Endodermal cell (in vitro differentiated cells): ENCODE results near the gene PPT1. TPM values are rescaled to one million over a fixed set of nuclear protein-coding genes. Genes with fewer than 3 reads are reported as not detected.

Source experiments
- DNase-seq: peaks from one replicate; pipeline ENCODE4 v3.0.0-alpha.2; 2017
- H3K27ac ChIP-seq: 2 replicates; pipeline ENCODE4 v1.5.1; 2013; ENCODE audit warnings: mild to moderate bottlenecking, low read depth, low read length, moderate library complexity
- H3K27me3 ChIP-seq: 2 replicates; pipeline ENCODE4 v1.6.1; 2013; ENCODE audit warnings: mild to moderate bottlenecking, low read length, moderate library complexity; ENCODE audit not compliant: insufficient read depth, control insufficient read depth, poor library complexity, severe bottlenecking
- H3K36me3 ChIP-seq: 2 replicates; pipeline ENCODE4 v1.7.0; 2013; ENCODE audit warnings: mild to moderate bottlenecking, low read length, moderate library complexity; ENCODE audit not compliant: control insufficient read depth, insufficient read depth
- H3K4me1 ChIP-seq: one replicate; pipeline ENCODE4 v1.7.0; 2013; ENCODE audit warnings: low read length; ENCODE audit not compliant: control insufficient read depth, insufficient read depth
- H3K4me3 ChIP-seq: 2 replicates; pipeline ENCODE4 v1.5.1; 2013; ENCODE audit warnings: mild to moderate bottlenecking, low read length, moderate library complexity
- H3K9ac ChIP-seq: 2 replicates; pipeline ENCODE4 v1.6.1; 2013; ENCODE audit warnings: mild to moderate bottlenecking, low read length, moderate library complexity; ENCODE audit not compliant: poor library complexity, severe bottlenecking; ENCODE audit errors: extremely low read depth
- H3K9me3 ChIP-seq: 2 replicates; pipeline ENCODE4 v1.6.1; 2013; ENCODE audit warnings: mild to moderate bottlenecking, low read length, moderate library complexity; ENCODE audit not compliant: control insufficient read depth
- H3K27ac Mint-ChIP-seq: 2 replicates; pipeline ENCODE4 v1.8.0; 2020; ENCODE audit warnings: mixed read lengths
- H3K27me3 Mint-ChIP-seq: 2 replicates; pipeline ENCODE4 v1.8.0; 2021; ENCODE audit warnings: mild to moderate bottlenecking, mixed read lengths; ENCODE audit not compliant: insufficient read depth
- H3K36me3 Mint-ChIP-seq: 2 replicates; pipeline ENCODE4 v1.8.0; 2020; ENCODE audit warnings: low read depth, mixed read lengths
- H3K4me1 Mint-ChIP-seq: 2 replicates; pipeline ENCODE4 v1.8.0; 2020; ENCODE audit warnings: mixed read lengths
- H3K4me3 Mint-ChIP-seq: 2 replicates; pipeline ENCODE4 v1.8.0; 2020; ENCODE audit warnings: mild to moderate bottlenecking, moderate library complexity, mixed read lengths
- H3K9me3 Mint-ChIP-seq: 2 replicates; pipeline ENCODE4 v1.8.0; 2020; ENCODE audit warnings: mild to moderate bottlenecking, mixed read lengths
- CTCF ChIP-seq: fragments of 200-600 bp; sonication (generic); conservative IDR thresholded peaks from 2 replicates; pipeline ENCODE4 v1.5.0; 2021; ENCODE audit warnings: antibody characterized with exemption, mild to moderate bottlenecking
- WGBS, 2 experiments: methylation state at CpG; one replicate each; pipeline versions ENCODE4 v1.1.5 to v1.1.7; 2013; ENCODE audit warnings: missing lambda C conversion rate in 2 of 2, mixed read lengths in 1 of 2; ENCODE audit not compliant: insufficient coverage in 1 of 2, insufficient read length in 1 of 2; 5-methylcytosine and 5-hydroxymethylcytosine counted together
- total RNA-seq, 2 donors: library from RNA; stranded (reverse); fragmentation: NEBNext Ultra II Directional in 1 of 2; extraction: Animal tissue kit (Norgen Biotek cat#: 25700) in 1 of 2; gene quantifications; 2 replicates in 1 of 2; 3 replicates in 1 of 2; pipeline ENCODE4 v1.2.1, GENCODE V29; 2021

Gene PPT1
- total RNA-seq, 2 donors from 2014 or later = 85.7 to 111 TPM

GRCh38 chr1:40095806-40096205 lies 1.2 kb downstream of the PPT1 start:
- peaks cover 6% of the 10 kb centered on the region for H3K27me3 ChIP-seq
- peaks cover 20% of the 10 kb centered on the region for H3K36me3 ChIP-seq
- H3K27ac Mint-ChIP-seq = no peak overlapping the region
- no peak for DNase-seq
- H3K4me1 ChIP-seq = no peaks in the 10 kb centered on the region
- H3K4me1 Mint-ChIP-seq = peaks cover 2% of the 10 kb centered on the region
- peaks cover 19% of the 10 kb centered on the region for H3K36me3 Mint-ChIP-seq
- TF ChIP-seq CTCF = no peak
- H3K4me3 Mint-ChIP-seq = no peak overlapping the region
- H3K4me3 ChIP-seq = no peak overlapping the region
- peaks cover 13% of the 10 kb centered on the region for H3K27me3 Mint-ChIP-seq
- 87 to 94% methylated on average over 3 of the region's 3 CpGs for WGBS, 2 experiments
- H3K27ac ChIP-seq = no peak overlapping the region
- no peaks in the 10 kb centered on the region for H3K9me3 Mint-ChIP-seq
- no peak overlapping the region for H3K9ac ChIP-seq
- H3K9me3 ChIP-seq = no peaks in the 10 kb centered on the region

- Mint-ChIP-seq H3K4me1 (peaks cover 2% of the 10 kb centered on the region), H3K27ac (no peak overlapping the region), H3K27me3 (peaks cover 10% of the 10 kb centered on the region), H3K4me3 (no peak overlapping the region), H3K9me3 (no peaks in the 10 kb centered on the region), H3K36me3 (peaks cover 28% of the 10 kb centered on the region)
- Histone ChIP-seq H3K9me3 (no peaks in the 10 kb centered on the region), H3K36me3 (peaks cover 33% of the 10 kb centered on the region), H3K4me3 (no peak overlapping the region), H3K27me3 (no peaks in the 10 kb centered on the region), H3K27ac (no peak overlapping the region), H3K9ac (no peak overlapping the region), H3K4me1 (no peaks in the 10 kb centered on the region)
- no peak for DNase-seq
- no peak for TF ChIP-seq CTCF
- 72 to 73% methylated on average over 4 of the region's 4 CpGs for WGBS, 2 experiments
Measured at GRCh38 chr1:40094466-40095110, 2.5 kb downstream of the PPT1 start.

GRCh38 chr1:40092706-40093639 lies 4.1 kb downstream of the PPT1 start:
- TF ChIP-seq CTCF = no peak
- no peaks in the 10 kb centered on the region for H3K9me3 Mint-ChIP-seq
- no peak overlapping the region for H3K9ac ChIP-seq
- 83 to 88% methylated on average over 1 to 6 of the region's 6 CpGs for WGBS, 2 experiments
- H3K4me3 Mint-ChIP-seq = no peak overlapping the region
- peaks cover 38% of the 10 kb centered on the region for H3K36me3 Mint-ChIP-seq
- no peak overlapping the region for H3K4me3 ChIP-seq
- no peak overlapping the region for H3K27ac Mint-ChIP-seq
- peaks cover 2% of the 10 kb centered on the region for H3K4me1 Mint-ChIP-seq
- H3K9me3 ChIP-seq = no peaks in the 10 kb centered on the region
- no peak overlapping the region for H3K27ac ChIP-seq
- H3K36me3 ChIP-seq = peaks cover 48% of the 10 kb centered on the region
- no peak for DNase-seq
- H3K27me3 ChIP-seq = no peaks in the 10 kb centered on the region
- H3K27me3 Mint-ChIP-seq = peaks cover 5% of the 10 kb centered on the region
- H3K4me1 ChIP-seq = no peaks in the 10 kb centered on the region
